Measurements from ENCODE around the gene MAN1C1. TPM values are rescaled to one million over a fixed set of nuclear protein-coding genes. Genes with fewer than 3 reads are reported as not detected.

The MAN1C1 gene
- polyA plus RNA-seq, 3 donors from 2014 or later = 0.48 to 2.8 (median 1.2) TPM

DNA sequence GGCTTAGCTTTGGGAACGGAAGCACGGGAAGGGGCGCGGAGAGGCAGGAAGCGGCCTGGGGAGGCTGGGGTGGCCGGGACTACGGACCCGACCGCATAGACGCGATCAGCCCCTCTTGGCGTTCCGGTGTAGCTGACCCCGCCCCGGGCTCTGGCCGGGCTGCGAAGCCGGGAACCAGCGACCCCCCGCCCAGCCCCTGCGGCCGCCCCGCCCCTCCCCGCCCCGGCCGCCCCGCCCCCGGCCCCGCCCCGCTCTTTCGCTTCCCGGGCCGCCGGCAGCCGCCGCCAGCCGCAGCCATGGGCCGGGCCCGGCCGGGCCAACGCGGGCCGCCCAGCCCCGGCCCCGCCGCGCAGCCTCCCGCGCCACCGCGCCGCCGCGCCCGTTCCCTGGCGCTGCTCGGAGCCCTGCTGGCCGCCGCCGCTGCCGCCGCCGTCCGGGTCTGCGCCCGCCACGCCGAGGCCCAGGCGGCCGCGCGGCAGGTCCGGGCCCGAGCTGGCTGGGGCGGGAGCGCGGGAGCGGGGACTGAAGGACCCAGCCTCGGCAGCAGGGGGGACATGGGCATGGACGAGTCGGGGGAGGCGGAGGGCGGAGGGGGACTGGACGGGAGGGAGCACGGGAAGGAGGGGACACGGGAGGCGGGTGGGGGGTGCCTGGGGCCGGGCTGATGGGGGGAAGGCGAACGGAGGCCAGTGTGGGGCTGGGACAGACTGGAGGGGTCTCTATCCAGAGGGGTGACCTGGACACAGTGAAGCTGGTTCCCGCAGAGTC, 183.5 kb downstream of the MAN1C1 start, which contains the start of gene SELENON:
TSS of gene SELENON (plus strand) at position 259 of the 768 bp plus-strand sequence. CDS start at position 297, 38 bp downstream.
- no peaks in the 10 kb centered on the region for H3K9me3 Mint-ChIP-seq

DNA sequence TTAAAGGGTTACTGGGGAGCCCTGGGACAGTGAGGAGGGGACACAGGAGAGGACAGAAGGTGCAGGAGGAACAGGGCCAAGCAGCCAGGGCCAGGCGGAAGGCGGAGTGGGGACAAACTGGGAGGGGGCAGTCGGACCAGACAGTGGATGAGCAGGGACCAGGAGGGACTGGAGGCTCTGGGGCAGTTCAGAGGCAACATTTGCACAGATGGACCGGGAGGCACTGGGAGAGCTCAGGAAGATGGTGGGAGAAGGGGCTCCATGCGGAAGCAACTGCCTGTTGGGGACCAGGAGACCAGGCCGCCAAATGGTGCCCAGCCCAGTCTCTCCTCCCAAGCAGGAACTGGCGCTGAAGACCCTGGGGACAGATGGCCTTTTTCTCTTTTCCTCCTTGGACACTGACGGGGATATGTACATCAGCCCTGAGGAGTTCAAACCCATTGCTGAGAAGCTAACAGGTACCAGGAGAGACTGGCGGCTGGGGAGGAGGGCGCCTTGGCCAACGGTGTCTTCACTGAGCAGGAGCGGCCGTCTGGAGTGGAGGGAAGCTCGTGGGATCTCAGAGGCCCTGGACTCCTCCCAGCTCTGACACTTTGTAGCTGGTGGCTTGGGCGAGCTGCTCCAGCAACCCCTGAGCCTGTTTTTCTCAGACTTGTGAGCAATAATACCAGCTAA, 184.2 kb downstream of the MAN1C1 start:
- H3K36me3 Mint-ChIP-seq = peaks cover 0 to 4% (median 2%) of the 10 kb centered on the region in 3 donors
- peak overlapping the region in 4 of 6 donors; percentile 19 to 82 (median 22) for H3K27ac Mint-ChIP-seq
- no peak for DNase-seq
- H3K9me3 Mint-ChIP-seq = no peaks in the 10 kb centered on the region
- peaks cover 26 to 31% of the 10 kb centered on the region in 2 donors for H3K4me1 Mint-ChIP-seq
- H3K4me3 Mint-ChIP-seq = peak overlapping the region; percentile 78 to 81 (median 79)
- H3K27me3 Mint-ChIP-seq (ENCODE audit: low read depth in 3 of 3) = peaks cover 4 to 10% (median 5%) of the 10 kb centered on the region in 3 donors

More for the DNA sequence above, 183.5 kb downstream of the MAN1C1 start, which contains the start of gene SELENON:
- Mint-ChIP-seq H3K36me3 (no peaks in the 10 kb centered on the region), H3K27me3 (ENCODE audit: low read depth in 3 of 3) (peaks cover 4 to 10% (median 5%) of the 10 kb centered on the region in 3 donors), H3K27ac (peak within 1 kb of the TSS; percentile 30 to 82 (median 62)), H3K4me1 (peaks cover 26 to 31% of the 10 kb centered on the region in 2 donors), H3K4me3 (peak within 1 kb of the TSS; percentile 78 to 81 (median 79))
- peak in 2 of 3 donors; percentile 35 to 36 for DNase-seq

DNA sequence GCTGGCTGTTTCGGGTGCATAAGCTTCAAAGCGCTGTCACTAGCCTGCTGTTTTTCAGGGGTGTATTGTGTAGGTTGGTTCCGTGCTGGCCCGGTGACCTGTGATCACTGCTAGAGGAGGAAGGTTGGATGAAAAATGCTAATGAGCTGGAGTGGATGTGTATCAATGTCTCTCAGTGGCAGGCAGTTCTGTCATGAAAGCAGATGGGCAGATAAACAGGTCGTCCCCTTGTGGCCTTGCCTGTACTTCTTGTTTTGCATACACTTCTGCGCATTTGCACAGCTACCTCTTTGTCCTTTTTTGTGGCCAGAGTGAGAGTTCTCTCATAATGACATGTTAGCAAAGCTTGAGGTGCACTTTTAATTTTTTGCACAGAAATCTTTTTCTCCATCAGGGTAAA, 186.3 kb downstream of the MAN1C1 start:
- Mint-ChIP-seq H3K27ac (no peak overlapping the region), H3K36me3 (peaks cover 4 to 8% (median 4%) of the 10 kb centered on the region in 3 donors), H3K9me3 (no peaks in the 10 kb centered on the region), H3K4me3 (peak overlapping the region in 1 of 5 donors; percentile 20), H3K27me3 (ENCODE audit: low read depth in 3 of 3) (peaks cover 3 to 6% (median 4%) of the 10 kb centered on the region in 3 donors), H3K4me1 (peaks cover 9 to 14% of the 10 kb centered on the region in 2 donors)
- no peak for DNase-seq

DNA sequence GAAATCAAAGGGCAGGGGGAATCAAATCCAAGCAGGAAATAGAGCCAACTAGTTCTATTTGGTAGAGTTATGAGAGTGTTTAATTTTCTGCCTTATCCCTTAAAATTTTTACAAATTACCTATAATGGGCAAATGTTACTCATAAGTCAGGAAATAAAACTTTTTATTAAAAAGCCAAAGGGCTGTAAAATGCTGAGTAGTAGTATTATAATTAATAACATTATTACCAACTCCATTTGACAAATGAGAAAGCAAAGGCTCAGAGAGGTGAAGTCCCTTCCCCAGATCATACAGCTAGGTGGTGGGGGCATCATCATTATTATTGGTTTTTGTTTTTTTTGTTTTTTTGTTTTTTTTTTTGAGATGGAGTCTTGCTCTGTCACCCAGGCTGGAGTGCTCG, 186.8 kb downstream of the MAN1C1 start:
- no peak overlapping the region for H3K4me3 Mint-ChIP-seq
- no peak for DNase-seq
- peaks cover 3 to 6% (median 4%) of the 10 kb centered on the region in 3 donors for H3K27me3 Mint-ChIP-seq (ENCODE audit: low read depth in 3 of 3)
- peaks cover 9 to 11% of the 10 kb centered on the region in 2 donors for H3K4me1 Mint-ChIP-seq
- H3K36me3 Mint-ChIP-seq = peaks cover 4 to 8% (median 4%) of the 10 kb centered on the region in 3 donors
- no peak overlapping the region for H3K27ac Mint-ChIP-seq
- no peaks in the 10 kb centered on the region for H3K9me3 Mint-ChIP-seq

DNA sequence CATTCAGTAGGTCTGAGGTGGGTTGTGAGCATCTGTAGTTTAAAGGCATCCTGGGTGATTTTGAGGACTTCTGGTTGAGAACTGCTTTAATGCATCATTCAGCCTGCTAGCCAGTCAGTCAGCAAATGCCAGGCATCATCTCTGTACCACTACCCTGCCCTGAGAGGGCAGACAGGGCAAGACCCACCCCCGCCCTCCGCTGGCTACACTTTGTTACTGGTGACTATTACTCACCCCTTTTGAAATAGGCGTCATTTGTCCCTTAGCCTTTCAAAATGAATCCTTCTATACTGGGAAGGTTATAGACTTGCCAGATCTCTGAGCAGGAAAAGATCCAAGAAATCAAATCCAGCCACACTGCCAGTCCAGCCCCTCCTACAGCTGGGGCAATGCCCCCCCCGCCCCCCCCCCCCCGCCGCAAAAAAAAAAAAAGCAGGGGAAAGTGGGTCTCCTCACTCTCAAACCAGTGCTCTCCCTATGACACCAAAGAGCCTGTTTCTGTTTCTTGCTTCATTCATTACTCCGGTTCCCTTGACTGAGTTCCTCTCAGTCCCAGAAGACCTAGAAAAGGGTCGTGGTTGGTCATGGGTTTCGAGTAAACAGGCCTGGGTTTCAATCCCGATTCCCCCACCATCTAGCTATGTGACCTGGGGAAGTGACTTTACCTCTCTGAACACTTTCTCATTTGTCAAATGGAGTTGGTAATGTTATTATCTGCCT, 187.8 kb downstream of the MAN1C1 start:
- Mint-ChIP-seq H3K27ac (peak overlapping the region in 1 of 6 donors; percentile 46), H3K4me1 (peaks cover 6 to 7% of the 10 kb centered on the region in 2 donors), H3K9me3 (no peaks in the 10 kb centered on the region), H3K36me3 (peaks cover 4 to 8% (median 4%) of the 10 kb centered on the region in 3 donors), H3K4me3 (no peak overlapping the region), H3K27me3 (ENCODE audit: low read depth in 3 of 3) (peaks cover 0 to 6% (median 3%) of the 10 kb centered on the region in 3 donors)
- no peak for DNase-seq

DNA sequence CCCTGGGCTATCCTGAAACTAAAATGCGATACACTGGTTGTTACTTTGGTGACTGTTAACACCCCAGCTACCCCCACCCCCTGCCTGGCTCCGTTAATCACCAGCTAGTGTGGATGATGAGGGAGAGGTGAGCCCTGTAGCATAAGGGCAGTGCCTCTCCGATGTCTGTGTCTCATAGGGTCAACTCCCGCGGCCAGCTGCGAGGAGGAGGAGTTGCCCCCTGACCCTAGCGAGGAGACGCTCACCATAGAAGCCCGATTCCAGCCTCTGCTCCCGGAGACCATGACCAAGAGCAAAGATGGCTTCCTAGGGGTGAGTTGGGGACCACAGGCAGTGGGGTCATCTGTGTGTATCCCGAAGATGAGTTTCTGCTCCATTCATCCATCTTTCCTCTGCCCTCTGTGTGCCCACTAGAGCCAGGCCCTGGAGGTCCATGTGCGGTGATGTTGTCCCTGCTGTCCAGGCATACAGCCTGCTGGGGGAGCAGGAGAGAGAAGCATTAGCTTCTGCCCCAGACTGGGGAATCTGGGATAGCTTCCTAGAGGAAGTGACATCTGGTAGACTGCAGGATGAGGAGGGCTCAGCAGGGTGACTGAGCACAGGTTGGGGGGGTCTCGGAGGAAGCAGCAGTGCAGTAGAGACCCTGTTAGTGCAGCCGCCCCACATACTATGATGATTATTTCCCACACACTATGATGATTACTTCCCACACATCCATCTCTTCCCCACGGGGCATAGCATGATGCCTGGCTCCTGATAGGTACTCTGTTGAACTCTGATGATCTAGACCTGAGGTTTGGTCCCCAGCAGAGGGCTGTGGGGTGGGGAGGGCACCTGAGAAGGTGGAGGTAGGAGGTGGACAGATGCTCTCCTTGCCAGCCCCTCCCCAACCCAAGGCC, 188.6 kb downstream of the MAN1C1 start:
- Mint-ChIP-seq H3K4me3 (no peak overlapping the region), H3K9me3 (no peaks in the 10 kb centered on the region), H3K4me1 (peaks cover 4 to 7% of the 10 kb centered on the region in 2 donors), H3K27me3 (ENCODE audit: low read depth in 3 of 3) (peaks cover 0 to 3% (median 2%) of the 10 kb centered on the region in 3 donors), H3K36me3 (peaks cover 4 to 8% (median 4%) of the 10 kb centered on the region in 3 donors), H3K27ac (peak overlapping the region in 1 of 6 donors; percentile 46)
- DNase-seq = no peak

DNA sequence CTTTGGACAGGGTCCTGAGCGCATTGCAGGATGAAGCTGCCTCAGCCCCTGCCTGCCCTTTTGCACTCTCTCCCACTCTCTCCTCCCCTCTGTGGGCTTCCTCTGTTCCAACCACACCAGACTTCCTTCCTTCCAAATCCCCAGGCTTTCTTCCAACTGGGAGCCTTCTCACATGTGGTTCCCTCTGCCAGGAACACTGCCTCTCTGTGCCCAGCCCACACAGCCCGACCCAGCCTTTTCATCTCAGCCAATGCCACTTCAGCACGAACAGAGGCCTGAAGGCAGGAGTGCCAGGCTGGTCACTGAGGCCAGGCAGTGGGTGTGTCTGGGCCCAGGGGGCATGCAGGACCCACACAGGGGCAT, 189.3 kb downstream of the MAN1C1 start:
- Mint-ChIP-seq H3K4me3 (no peak overlapping the region), H3K4me1 (peaks cover 1 to 2% of the 10 kb centered on the region in 2 donors), H3K27ac (no peak overlapping the region), H3K9me3 (no peaks in the 10 kb centered on the region), H3K27me3 (ENCODE audit: low read depth in 3 of 3) (peaks cover 0 to 2% (median 0%) of the 10 kb centered on the region in 3 donors), H3K36me3 (peaks cover 4 to 8% (median 4%) of the 10 kb centered on the region in 3 donors)
- no peak for DNase-seq

DNA sequence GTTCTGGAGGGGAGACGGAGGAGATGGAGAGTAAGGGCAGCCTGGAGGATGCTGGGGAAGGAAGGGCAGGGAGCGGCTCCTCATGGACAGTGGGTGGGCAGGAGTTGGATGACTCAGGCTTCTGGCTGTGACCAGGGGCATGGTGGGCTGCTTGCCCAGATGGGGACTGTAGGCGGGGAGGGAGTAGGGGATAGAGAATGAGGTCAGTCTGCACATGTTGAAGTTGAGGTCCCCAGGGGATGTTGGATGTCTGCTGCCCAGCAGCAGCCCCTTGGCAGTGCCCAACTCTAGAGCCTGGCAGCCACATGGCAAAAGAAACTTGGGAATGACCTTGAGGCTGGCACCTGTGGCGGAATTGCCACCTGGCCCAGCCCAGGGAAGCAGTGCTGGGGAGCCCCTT, 189.8 kb downstream of the MAN1C1 start:
- DNase-seq = no peak
- Mint-ChIP-seq H3K36me3 (peaks cover 4 to 8% (median 4%) of the 10 kb centered on the region in 3 donors), H3K4me3 (no peak overlapping the region), H3K4me1 (peaks cover 0 to 3% of the 10 kb centered on the region in 2 donors), H3K9me3 (no peaks in the 10 kb centered on the region), H3K27me3 (ENCODE audit: low read depth in 3 of 3) (peaks cover 0 to 2% (median 0%) of the 10 kb centered on the region in 3 donors), H3K27ac (no peak overlapping the region)

DNA sequence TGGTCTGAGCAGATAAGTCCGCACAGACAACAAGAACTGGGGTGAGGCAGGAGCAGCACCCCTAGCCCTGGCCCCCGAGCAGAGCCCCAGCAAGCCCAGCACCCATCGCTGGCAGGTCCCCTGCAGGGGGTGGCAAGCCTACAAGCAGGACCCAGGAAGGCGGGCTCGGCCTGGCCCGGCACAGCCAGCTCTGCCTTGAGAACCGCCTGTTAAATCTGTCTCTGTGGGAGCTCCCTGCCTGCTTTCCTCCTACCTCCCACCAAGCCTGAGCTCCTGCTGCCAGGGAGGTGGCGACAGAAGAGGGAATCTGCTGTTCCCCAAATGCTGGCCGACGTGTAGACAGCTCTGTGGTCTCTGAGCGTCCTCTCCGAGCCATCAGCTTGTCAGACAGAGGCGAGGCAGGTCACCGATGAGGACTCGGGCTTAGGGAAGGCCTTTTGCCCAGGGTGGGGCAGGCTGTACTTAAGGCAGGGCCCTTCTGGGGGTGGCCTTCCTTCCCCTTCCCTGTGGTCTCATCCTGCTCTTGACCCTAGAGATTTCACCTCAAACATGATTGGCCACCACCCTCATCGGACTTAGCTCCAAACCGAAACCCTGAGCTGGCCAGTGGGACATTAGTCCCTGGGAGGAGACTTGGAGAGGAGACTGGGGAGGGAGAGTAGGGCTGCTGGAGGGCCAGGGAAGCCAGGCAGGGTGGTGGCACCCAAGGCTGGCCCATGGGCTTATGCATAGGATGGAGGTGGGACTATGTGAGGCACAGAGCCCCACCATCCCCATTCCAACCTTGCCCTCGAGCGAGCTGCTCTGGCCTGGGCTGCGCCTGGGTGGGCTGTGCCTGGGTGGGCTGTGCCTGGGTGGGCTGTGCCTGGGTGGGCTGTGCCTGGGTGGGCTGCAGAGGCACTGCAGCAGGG, 191.1 kb downstream of the MAN1C1 start:
- peaks cover 0 to 3% of the 10 kb centered on the region in 2 donors for H3K4me1 Mint-ChIP-seq
- no peak overlapping the region for H3K27ac Mint-ChIP-seq
- no peaks in the 10 kb centered on the region for H3K9me3 Mint-ChIP-seq
- no peak overlapping the region for H3K4me3 Mint-ChIP-seq
- DNase-seq = no peak
- H3K36me3 Mint-ChIP-seq = peaks cover 4 to 8% (median 4%) of the 10 kb centered on the region in 3 donors
- peaks cover 0 to 2% (median 0%) of the 10 kb centered on the region in 3 donors for H3K27me3 Mint-ChIP-seq (ENCODE audit: low read depth in 3 of 3)

DNA sequence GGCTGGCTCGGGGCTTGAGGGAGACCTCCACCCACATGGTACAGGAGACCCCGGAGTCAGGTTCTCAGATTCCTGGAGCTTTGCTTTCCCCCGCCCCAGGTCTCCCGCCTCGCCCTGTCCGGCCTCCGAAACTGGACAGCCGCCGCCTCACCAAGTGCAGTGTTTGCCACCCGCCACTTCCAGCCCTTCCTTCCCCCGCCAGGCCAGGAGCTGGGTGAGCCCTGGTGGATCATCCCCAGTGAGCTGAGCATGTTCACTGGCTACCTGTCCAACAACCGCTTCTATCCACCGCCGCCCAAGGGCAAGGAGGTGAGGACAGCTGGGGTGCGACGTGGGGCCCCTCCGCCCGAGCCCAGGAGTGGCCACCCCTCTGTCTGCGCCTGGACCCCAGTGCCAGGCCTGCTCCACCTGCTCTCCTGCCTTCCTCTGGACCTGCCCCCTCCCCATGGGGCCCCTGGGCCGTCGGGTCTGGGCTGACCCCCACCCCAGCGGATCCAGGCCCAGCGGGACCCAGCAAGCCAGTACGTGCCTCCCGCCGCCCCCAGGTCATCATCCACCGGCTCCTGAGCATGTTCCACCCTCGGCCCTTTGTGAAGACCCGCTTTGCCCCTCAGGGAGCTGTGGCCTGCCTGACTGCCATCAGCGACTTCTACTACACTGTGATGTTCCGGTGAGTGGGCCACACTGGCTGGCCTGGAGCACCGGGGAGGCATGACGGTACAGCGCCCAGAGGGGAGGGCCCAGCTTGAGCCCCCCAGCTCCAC, 192.1 kb downstream of the MAN1C1 start:
- no peak overlapping the region for H3K4me3 Mint-ChIP-seq
- H3K36me3 Mint-ChIP-seq = peaks cover 4 to 8% (median 4%) of the 10 kb centered on the region in 3 donors
- no peak for DNase-seq
- no peak overlapping the region for H3K27ac Mint-ChIP-seq
- peaks cover 0 to 3% of the 10 kb centered on the region in 2 donors for H3K4me1 Mint-ChIP-seq
- peaks cover 0 to 4% (median 0%) of the 10 kb centered on the region in 3 donors for H3K27me3 Mint-ChIP-seq (ENCODE audit: low read depth in 3 of 3)
- no peaks in the 10 kb centered on the region for H3K9me3 Mint-ChIP-seq

DNA sequence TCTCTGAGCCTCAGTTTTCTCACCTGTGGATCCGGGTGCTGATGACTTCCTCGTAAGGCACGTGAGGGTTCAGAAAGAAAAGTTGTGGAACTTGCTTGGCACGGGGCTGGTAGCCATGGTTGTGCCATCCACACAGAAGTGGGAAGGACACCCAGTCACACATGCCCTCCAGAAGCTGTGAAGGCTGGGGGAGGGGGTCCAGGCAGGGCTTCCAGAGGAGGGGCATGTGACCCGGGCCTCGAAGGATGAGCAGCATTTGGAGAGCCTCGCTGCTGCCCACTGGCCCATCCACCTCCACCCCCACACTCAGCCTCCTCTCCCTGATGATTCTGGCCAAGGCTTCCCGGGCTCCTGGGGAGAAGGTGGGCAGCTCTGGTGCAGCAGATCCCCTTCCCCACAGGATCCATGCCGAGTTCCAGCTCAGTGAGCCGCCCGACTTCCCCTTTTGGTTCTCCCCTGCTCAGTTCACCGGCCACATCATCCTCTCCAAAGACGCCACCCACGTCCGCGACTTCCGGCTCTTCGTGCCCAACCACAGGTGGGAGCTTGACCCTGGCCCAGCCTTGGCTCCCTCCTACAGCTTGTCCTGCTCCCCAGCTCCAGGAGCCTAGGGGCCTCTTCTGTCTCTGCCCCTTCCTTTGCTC, 192.8 kb downstream of the MAN1C1 start:
- H3K27ac Mint-ChIP-seq = no peak overlapping the region
- H3K4me1 Mint-ChIP-seq = peaks cover 0 to 3% of the 10 kb centered on the region in 2 donors
- H3K9me3 Mint-ChIP-seq = no peaks in the 10 kb centered on the region
- H3K27me3 Mint-ChIP-seq (ENCODE audit: low read depth in 3 of 3) = peaks cover 0 to 4% (median 0%) of the 10 kb centered on the region in 3 donors
- H3K4me3 Mint-ChIP-seq = no peak overlapping the region
- DNase-seq = no peak
- H3K36me3 Mint-ChIP-seq = peaks cover 4 to 8% (median 4%) of the 10 kb centered on the region in 3 donors

Measured in immature natural killer cell (primary cell).